Breast epithelium (tissue), 4 donors: ENCODE results near the gene TIGD4. TPM values are rescaled to one million over a fixed set of nuclear protein-coding genes. Genes with fewer than 3 reads are reported as not detected.

Source experiments
- DNase-seq, 2 donors: peaks; one replicate each; pipeline ENCODE4 v3.0.0-alpha.2; 2019; ENCODE audit warnings: low spot score in 2 of 2
- H3K27ac ChIP-seq, 2 donors: fragments of 200-600 bp; sonication (generic) in 1 of 2; one replicate each; pipeline ENCODE4 v1.5.1; 2016 to 2019; ENCODE audit warnings: mild to moderate bottlenecking in 1 of 2
- H3K27me3 ChIP-seq, 2 donors: fragments of 200-600 bp; sonication (generic) in 1 of 2; one replicate each; pipeline versions ENCODE4 v1.5.1 to v1.6.0; 2017 to 2019; ENCODE audit warnings: control low read depth in 1 of 2, mild to moderate bottlenecking in 1 of 2
- H3K36me3 ChIP-seq: fragments of 200-600 bp; one replicate; pipeline ENCODE4 v1.5.1; 2019
- H3K4me1 ChIP-seq, 2 donors: fragments of 200-600 bp; sonication (generic); one replicate each; pipeline ENCODE4 v1.5.1; 2016 to 2019; ENCODE audit warnings: control low read depth in 1 of 2
- H3K4me3 ChIP-seq, 3 donors: fragments of 200-600 bp; sonication (generic); 1 replicate in 2 of 3; 2 replicates in 1 of 3; pipeline ENCODE4 v1.5.1; 2016 to 2019; ENCODE audit warnings: mild to moderate bottlenecking in 3 of 3, moderate library complexity in 2 of 3
- H3K9me3 ChIP-seq, 2 donors: fragments of 200-600 bp; sonication (generic) in 1 of 2; one replicate each; pipeline ENCODE4 v1.5.1; 2016 to 2019; ENCODE audit warnings: control low read depth in 1 of 2
- POLR2A ChIP-seq: fragments of 450-650 bp; IDR thresholded peaks from one replicate; pipeline ENCODE4 v1.6.1; 2016; ENCODE audit warnings: antibody characterized with exemption, mild to moderate bottlenecking, moderate library complexity
- POLR2AphosphoS5 ChIP-seq, 3 donors: sonication (generic); formaldehyde crosslinking; IDR thresholded peaks; one replicate each; pipeline ENCODE4 v1.6.1; 2017; ENCODE audit warnings: antibody characterized with exemption in 3 of 3
- intact Hi-C: fragments of 100-400 bp; cut with DNase I; formaldehyde crosslinking; loops from one replicate; pipeline ENCODE4 v1.15.1; 2023; ENCODE audit warnings: low total_unique reads
- total RNA-seq, 3 donors: library from RNA; depleted of rRNA; stranded (reverse); fragments of >200 nt; gene quantifications; one replicate each; pipeline ENCODE4 v1.1.0, GENCODE V29; 2016
- TF ChIP-seq, protein P1 (sequence below), 3 donors: fragments of 450-650 bp; IDR thresholded peaks; one replicate each; pipeline ENCODE4 v1.5.1; 2016 to 2017; ENCODE audit warnings: antibody characterized with exemption in 3 of 3, mild to moderate bottlenecking in 3 of 3, moderate library complexity in 3 of 3

TIGD4 gene
- total RNA-seq, 3 donors from 2014 or later, result 0.16 to 1.6 (median 0.66) TPM

DNA sequence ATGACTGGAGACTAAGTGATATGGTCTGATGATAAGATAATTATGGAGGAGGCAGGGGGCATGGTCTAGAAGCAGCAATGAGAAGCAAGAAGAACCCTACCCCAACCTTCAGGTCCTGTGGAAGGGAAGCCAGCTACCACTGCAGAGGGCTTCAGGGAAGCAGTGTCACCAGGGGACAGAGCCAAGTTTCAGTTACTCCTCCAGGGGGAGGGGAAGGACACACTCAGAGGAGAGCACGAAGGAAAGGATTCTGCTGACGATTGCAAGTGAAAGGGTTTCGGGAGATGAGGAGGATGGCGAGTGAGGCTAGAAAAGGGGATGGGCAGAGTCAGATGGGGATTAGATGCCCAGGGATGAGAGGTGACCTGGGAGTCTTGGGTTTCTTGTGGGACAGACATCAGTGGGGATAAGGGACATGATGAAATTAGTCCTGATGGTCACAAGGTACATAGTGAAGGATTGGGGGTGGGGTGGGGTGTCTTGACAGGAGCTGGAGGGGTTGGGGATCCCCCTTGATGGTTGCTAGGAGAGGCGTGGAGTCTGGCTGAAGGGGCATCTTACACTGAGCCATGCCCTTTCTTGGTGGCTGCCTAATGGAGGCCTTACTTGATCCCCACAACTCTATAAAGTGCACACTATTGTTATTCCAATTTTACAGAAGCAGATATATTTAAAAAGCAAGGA, 45.4 kb downstream of the TIGD4 start:
- Histone ChIP-seq H3K27ac (no peak overlapping the region), H3K4me3 (no peak overlapping the region), H3K9me3 (no peaks in the 10 kb centered on the region), H3K27me3 (no peaks in the 10 kb centered on the region), H3K36me3 (no peaks in the 10 kb centered on the region), H3K4me1 (no peaks in the 10 kb centered on the region)
- intact Hi-C loops, result no loop called here
- no peak for DNase-seq
- TF ChIP-seq POLR2AphosphoS5 (IDR thresholded peaks at IDR 0.05) (no peak), POLR2A (no peak)
- TF ChIP-seq, protein P1, sequence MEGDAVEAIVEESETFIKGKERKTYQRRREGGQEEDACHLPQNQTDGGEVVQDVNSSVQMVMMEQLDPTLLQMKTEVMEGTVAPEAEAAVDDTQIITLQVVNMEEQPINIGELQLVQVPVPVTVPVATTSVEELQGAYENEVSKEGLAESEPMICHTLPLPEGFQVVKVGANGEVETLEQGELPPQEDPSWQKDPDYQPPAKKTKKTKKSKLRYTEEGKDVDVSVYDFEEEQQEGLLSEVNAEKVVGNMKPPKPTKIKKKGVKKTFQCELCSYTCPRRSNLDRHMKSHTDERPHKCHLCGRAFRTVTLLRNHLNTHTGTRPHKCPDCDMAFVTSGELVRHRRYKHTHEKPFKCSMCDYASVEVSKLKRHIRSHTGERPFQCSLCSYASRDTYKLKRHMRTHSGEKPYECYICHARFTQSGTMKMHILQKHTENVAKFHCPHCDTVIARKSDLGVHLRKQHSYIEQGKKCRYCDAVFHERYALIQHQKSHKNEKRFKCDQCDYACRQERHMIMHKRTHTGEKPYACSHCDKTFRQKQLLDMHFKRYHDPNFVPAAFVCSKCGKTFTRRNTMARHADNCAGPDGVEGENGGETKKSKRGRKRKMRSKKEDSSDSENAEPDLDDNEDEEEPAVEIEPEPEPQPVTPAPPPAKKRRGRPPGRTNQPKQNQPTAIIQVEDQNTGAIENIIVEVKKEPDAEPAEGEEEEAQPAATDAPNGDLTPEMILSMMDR (IDR thresholded peaks at IDR 0.05), result no peak

DNA sequence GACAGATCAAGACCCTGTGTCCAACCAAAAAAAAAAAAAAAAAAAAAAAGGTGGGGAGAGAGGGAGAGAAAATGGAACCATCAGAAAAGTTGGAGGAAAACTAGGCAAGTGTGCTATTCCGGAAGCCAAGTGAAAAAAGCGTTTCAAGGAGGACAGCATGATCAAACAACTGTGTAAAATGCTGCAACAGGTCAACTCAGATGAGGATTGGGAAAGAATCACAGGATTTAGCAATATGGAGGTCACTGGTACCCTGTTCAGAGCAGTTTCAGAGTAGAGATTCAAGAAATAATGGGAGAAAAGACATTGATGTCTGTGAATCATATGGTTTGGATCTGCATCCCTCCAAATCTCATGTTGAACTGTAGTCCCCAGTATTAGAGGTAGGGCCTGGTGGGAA, 47.5 kb downstream of the TIGD4 start:
- intact Hi-C loops, result no loop called here

DNA sequence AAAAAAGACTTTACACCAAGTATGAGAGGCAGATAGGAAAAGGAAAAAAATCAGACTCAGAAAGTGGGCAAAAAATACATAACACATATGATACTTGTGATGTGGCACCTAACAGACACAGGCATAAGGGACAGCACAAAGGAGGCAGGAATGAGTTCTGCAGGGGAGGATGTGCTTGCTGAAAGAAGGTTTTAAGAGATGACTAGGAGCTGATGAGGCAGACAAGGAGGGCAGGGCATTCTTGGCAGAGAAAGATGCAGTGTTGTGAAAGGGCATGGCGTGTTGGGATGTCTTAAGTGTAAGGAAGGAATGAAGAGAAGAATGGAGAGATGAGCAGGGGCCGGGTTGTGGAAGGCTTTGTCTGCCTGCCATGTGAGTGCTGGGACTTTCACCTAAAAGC, 50.1 kb downstream of the TIGD4 start:
- TF ChIP-seq POLR2AphosphoS5 (IDR thresholded peaks at IDR 0.05) (no peak), POLR2A (no peak)
- TF ChIP-seq, protein P1 (IDR thresholded peaks at IDR 0.05), result no peak
- H3K36me3 ChIP-seq, result no peaks in the 10 kb centered on the region
- no peaks in the 10 kb centered on the region for H3K27me3 ChIP-seq

More for the DNA sequence above, 47.5 kb downstream of the TIGD4 start:
- no peak overlapping the region for H3K27ac ChIP-seq
- TF ChIP-seq POLR2A (no peak), POLR2AphosphoS5 (IDR thresholded peaks at IDR 0.05) (no peak)
- TF ChIP-seq, protein P1 (IDR thresholded peaks at IDR 0.05), result no peak
- H3K36me3 ChIP-seq, result no peaks in the 10 kb centered on the region
- no peaks in the 10 kb centered on the region for H3K9me3 ChIP-seq
- no peaks in the 10 kb centered on the region for H3K27me3 ChIP-seq
- H3K4me3 ChIP-seq, result no peak overlapping the region
- DNase-seq, result no peak
- H3K4me1 ChIP-seq, result no peaks in the 10 kb centered on the region

DNA sequence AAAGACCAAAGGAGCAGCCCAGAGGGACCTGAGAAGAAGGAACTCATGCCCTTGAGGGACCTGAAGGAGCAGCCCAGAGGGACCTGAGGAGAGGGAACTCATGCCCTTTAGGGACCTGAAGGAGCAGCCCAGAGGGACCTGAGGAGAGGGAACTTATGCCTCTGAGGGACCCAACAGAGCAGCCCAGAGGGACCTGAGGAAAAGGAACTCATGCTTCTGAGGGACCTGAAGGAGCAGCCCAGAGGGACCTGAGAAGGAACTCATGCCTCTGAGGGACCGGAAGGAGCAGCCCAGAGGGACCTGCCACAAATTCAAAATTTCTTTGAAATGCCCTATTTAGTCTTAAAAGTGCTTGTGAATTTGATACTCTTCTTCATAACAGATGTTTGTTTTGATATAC, 51.2 kb downstream of the TIGD4 start:
- no peaks in the 10 kb centered on the region for H3K9me3 ChIP-seq
- TF ChIP-seq, protein P1 (IDR thresholded peaks at IDR 0.05), result no peak
- TF ChIP-seq POLR2A, result no peak
- TF ChIP-seq POLR2AphosphoS5 (IDR thresholded peaks at IDR 0.05), result no peak
- no peaks in the 10 kb centered on the region for H3K36me3 ChIP-seq
- H3K4me1 ChIP-seq, result no peaks in the 10 kb centered on the region
- DNase-seq, result no peak
- H3K4me3 ChIP-seq, result no peak overlapping the region
- H3K27me3 ChIP-seq, result no peaks in the 10 kb centered on the region
- intact Hi-C loops, result no loop called here
- no peak overlapping the region for H3K27ac ChIP-seq

More for the DNA sequence above, 50.1 kb downstream of the TIGD4 start:
- intact Hi-C loops, result no loop called here
- no peak for DNase-seq
- Histone ChIP-seq H3K27ac (no peak overlapping the region), H3K4me3 (no peak overlapping the region), H3K4me1 (no peaks in the 10 kb centered on the region), H3K9me3 (no peaks in the 10 kb centered on the region)

DNA sequence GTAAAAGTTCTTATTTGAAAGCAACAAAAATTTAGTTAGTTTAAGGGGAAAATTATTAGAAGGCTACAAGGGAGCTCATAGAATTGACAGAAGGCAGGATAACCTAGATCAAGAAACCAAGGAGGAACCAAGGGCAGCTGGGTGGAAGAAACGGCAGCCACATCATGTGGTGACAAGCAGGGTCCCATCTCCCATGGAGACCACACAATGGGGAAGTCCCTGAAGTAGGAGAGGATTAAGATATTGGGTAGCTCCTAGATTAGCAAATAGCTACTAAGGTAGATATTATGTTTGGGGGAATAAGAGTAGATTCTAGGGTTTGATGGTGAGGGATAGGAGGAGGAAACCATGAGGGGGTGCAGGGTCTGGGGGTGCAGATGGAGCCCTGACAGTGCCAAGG, 51.7 kb downstream of the TIGD4 start:
- no peak overlapping the region for H3K27ac ChIP-seq
- DNase-seq, result no peak
- no peak overlapping the region for H3K4me3 ChIP-seq
- no peaks in the 10 kb centered on the region for H3K36me3 ChIP-seq
- intact Hi-C loops, result no loop called here
- TF ChIP-seq POLR2A (no peak), POLR2AphosphoS5 (IDR thresholded peaks at IDR 0.05) (no peak)
- TF ChIP-seq, protein P1 (IDR thresholded peaks at IDR 0.05), result no peak
- no peaks in the 10 kb centered on the region for H3K27me3 ChIP-seq
- no peaks in the 10 kb centered on the region for H3K4me1 ChIP-seq
- no peaks in the 10 kb centered on the region for H3K9me3 ChIP-seq
